Neutrophil (primary cell): ENCODE results near the gene DNLZ.

Experiments used
- H3K27ac ChIP-seq: fragments of 200-600 bp; sonication (generic); 2 replicates; pipeline ENCODE4 v1.5.1; 2016; ENCODE audit warnings: mild to moderate bottlenecking, moderate library complexity
- H3K27me3 ChIP-seq: fragments of 200-600 bp; sonication (generic); 2 replicates; pipeline ENCODE4 v1.6.0; 2016; ENCODE audit warnings: mild to moderate bottlenecking
- H3K36me3 ChIP-seq: fragments of 200-600 bp; sonication (generic); 2 replicates; pipeline ENCODE4 v1.5.1; 2017
- H3K4me1 ChIP-seq, 2 experiments: fragments of 200-600 bp in 1 of 2; sonication (generic) in 1 of 2; 1 replicate in 1 of 2; 2 replicates in 1 of 2; pipeline versions ENCODE4 v1.5.1 to v1.6.1; 2013 to 2016; ENCODE audit warnings: low read depth in 1 of 2, low read length in 1 of 2, mild to moderate bottlenecking in 1 of 2, moderate library complexity in 1 of 2; ENCODE audit not compliant: control insufficient read depth in 1 of 2, insufficient read depth in 1 of 2
- H3K4me3 ChIP-seq, 2 experiments: fragments of 200-600 bp in 1 of 2; sonication (generic) in 1 of 2; 1 replicate in 1 of 2; 2 replicates in 1 of 2; pipeline ENCODE4 v1.5.1; 2013 to 2016; ENCODE audit warnings: low read depth in 1 of 2, low read length in 1 of 2, mild to moderate bottlenecking in 1 of 2, moderate library complexity in 1 of 2
- H3K9me3 ChIP-seq: fragments of 200-600 bp; sonication (generic); 2 replicates; pipeline ENCODE4 v1.5.1; 2016
- CTCF ChIP-seq: fragments of 200-600 bp; sonication (generic); IDR thresholded peaks from 2 replicates; pipeline ENCODE4 v1.5.1; 2016; ENCODE audit warnings: antibody characterized with exemption

Gene DNLZ

DNA sequence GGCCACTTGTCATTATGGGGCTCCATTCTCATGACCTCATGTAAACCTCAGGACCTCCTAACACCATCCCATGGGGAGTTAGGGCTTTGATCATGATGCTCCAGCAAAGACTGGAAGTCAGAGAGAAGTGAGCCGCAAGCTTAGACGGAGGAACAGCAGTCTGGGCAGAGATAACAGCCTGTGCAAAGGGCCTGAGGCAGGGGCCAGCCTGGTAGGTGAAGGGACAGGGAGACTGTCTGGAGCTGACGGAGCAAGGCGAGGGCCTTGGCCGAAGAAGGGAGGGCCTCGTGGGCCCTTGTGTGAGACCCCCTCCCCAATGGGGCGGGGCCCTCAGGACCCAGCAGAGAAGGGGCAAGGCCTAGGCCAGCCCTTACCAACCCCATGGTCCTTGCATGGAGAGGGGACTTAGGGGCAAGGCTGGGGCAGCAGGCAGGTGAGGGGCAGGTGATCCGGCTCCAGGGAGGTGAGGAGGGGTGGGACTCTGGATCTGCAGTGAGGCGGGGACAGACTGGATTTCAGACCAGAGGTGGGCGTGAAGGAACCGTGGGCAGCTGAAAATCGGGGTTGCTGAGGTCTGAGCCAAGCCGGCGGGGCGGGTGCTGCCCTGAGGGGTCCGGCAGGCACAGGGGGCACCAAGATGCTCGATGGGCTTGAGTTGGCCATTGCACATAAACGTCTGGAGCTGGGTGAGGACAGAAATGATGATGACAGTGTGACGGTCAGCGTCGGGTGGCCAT lies 18.8 kb downstream of the DNLZ start:
- no peaks in the 10 kb centered on the region for H3K9me3 ChIP-seq
- H3K4me3 ChIP-seq: no peak overlapping the region
- H3K4me1 ChIP-seq: peaks cover 3 to 11% of the 10 kb centered on the region in 2 experiments
- H3K36me3 ChIP-seq: no peaks in the 10 kb centered on the region
- no peak overlapping the region for H3K27ac ChIP-seq
- TF ChIP-seq CTCF: no peak
- H3K27me3 ChIP-seq: no peaks in the 10 kb centered on the region

GRCh38 chr9:136343884-136344269 lies 19.7 kb downstream of the DNLZ start:
- Histone ChIP-seq H3K9me3 (no peaks in the 10 kb centered on the region), H3K27ac (no peak overlapping the region), H3K36me3 (no peaks in the 10 kb centered on the region), H3K4me3 (no peak overlapping the region), H3K4me1 (peaks cover 3 to 11% of the 10 kb centered on the region in 2 experiments), H3K27me3 (no peaks in the 10 kb centered on the region)
- TF ChIP-seq CTCF: no peak

GRCh38 chr9:136343121-136343883 lies 20.2 kb downstream of the DNLZ start:
- H3K27ac ChIP-seq: no peak overlapping the region
- no peak for TF ChIP-seq CTCF
- no peaks in the 10 kb centered on the region for H3K9me3 ChIP-seq
- no peaks in the 10 kb centered on the region for H3K27me3 ChIP-seq
- H3K4me1 ChIP-seq: peaks cover 3 to 11% of the 10 kb centered on the region in 2 experiments
- H3K4me3 ChIP-seq: peak overlapping the region in 1 of 2 experiments; percentile 64
- no peaks in the 10 kb centered on the region for H3K36me3 ChIP-seq

- H3K36me3 ChIP-seq: no peaks in the 10 kb centered on the region
- H3K4me1 ChIP-seq: peaks cover 3 to 11% of the 10 kb centered on the region in 2 experiments
- H3K9me3 ChIP-seq: no peaks in the 10 kb centered on the region
- no peak overlapping the region for H3K27ac ChIP-seq
- H3K4me3 ChIP-seq: peak overlapping the region; percentile 42 to 64
- no peaks in the 10 kb centered on the region for H3K27me3 ChIP-seq
- no peak for TF ChIP-seq CTCF
Measured at GRCh38 chr9:136342181-136343120, 21.1 kb downstream of the DNLZ start.

- H3K27ac ChIP-seq: no peak overlapping the region
- TF ChIP-seq CTCF: no peak
- H3K9me3 ChIP-seq: no peaks in the 10 kb centered on the region
- H3K36me3 ChIP-seq: no peaks in the 10 kb centered on the region
- no peaks in the 10 kb centered on the region for H3K27me3 ChIP-seq
- no peak overlapping the region for H3K4me3 ChIP-seq
- peaks cover 3 to 11% of the 10 kb centered on the region in 2 experiments for H3K4me1 ChIP-seq
Measured at GRCh38 chr9:136341769-136342168, 21.8 kb downstream of the DNLZ start.
